Epithelial cell of proximal tubule (primary cell): Measurements from ENCODE around the gene SAPCD1. TPM values are rescaled to one million over a fixed set of nuclear protein-coding genes. Genes with fewer than 3 reads are reported as not detected.

Source experiments
- DNase-seq: peaks from one replicate; pipeline ENCODE4 v3.0.0-alpha.2; 2011; ENCODE audit warnings: low read depth
- H3K4me3 ChIP-seq: 2 replicates; pipeline ENCODE4 v1.5.1; 2011; ENCODE audit warnings: low read depth, mild to moderate bottlenecking, low read length
- total RNA-seq: library from RNA; depleted of rRNA; stranded (reverse); fragments of >200 nt; gene quantifications from 2 replicates; pipeline ENCODE4 v1.2.3, GENCODE V29; 2015
- TF ChIP-seq, protein P1 (sequence below): conservative IDR thresholded peaks from 2 replicates; pipeline ENCODE4 v1.5.1; 2012; ENCODE audit warnings: low read depth, mild to moderate bottlenecking, low read length

Gene SAPCD1
- total RNA-seq, 1 donor from 2014 or later, result 4.4 TPM

DNA sequence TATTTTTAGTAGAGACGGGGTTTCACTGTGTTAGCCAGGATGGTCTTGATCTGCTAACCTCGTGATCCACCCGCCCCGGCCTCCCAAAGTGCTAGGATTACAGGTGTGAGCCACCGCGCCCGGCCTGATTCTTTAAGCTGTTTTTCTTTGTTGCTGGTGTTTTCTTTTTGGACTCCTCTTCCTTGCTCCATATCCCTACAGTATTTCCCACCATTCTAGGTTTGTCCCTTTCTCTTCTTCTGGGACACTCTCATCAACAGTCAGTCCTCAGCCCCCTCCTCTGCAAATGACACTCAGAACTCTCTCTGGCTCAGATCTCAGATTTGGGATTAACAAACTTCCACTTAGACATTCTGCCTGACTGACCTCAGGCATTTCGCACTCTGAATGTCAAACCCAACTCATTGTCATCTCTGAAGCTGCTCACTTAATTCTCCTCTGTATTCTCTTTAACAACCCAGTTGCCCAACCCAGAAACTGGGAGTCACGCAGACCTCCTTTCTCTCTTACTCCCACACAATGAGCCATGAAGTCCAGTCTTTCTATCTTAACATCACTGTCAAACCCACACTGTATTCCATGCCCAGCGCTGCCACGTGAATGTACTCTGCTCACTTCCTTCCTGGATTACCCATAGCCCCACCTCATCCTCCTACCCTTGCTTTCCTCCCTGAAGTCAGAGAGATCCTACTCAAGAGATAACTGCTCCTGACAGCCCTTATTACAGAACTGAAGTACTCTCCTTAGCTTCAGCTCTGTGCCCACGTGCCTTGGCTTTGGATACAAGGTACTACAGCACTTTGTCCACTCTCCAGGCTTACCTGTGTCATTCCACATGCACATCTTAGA, 36.7 kb upstream of the SAPCD1 start:
- TF ChIP-seq, protein P1, sequence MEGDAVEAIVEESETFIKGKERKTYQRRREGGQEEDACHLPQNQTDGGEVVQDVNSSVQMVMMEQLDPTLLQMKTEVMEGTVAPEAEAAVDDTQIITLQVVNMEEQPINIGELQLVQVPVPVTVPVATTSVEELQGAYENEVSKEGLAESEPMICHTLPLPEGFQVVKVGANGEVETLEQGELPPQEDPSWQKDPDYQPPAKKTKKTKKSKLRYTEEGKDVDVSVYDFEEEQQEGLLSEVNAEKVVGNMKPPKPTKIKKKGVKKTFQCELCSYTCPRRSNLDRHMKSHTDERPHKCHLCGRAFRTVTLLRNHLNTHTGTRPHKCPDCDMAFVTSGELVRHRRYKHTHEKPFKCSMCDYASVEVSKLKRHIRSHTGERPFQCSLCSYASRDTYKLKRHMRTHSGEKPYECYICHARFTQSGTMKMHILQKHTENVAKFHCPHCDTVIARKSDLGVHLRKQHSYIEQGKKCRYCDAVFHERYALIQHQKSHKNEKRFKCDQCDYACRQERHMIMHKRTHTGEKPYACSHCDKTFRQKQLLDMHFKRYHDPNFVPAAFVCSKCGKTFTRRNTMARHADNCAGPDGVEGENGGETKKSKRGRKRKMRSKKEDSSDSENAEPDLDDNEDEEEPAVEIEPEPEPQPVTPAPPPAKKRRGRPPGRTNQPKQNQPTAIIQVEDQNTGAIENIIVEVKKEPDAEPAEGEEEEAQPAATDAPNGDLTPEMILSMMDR, result no peak
- no peak overlapping the region for H3K4me3 ChIP-seq
- no peak for DNase-seq

DNA sequence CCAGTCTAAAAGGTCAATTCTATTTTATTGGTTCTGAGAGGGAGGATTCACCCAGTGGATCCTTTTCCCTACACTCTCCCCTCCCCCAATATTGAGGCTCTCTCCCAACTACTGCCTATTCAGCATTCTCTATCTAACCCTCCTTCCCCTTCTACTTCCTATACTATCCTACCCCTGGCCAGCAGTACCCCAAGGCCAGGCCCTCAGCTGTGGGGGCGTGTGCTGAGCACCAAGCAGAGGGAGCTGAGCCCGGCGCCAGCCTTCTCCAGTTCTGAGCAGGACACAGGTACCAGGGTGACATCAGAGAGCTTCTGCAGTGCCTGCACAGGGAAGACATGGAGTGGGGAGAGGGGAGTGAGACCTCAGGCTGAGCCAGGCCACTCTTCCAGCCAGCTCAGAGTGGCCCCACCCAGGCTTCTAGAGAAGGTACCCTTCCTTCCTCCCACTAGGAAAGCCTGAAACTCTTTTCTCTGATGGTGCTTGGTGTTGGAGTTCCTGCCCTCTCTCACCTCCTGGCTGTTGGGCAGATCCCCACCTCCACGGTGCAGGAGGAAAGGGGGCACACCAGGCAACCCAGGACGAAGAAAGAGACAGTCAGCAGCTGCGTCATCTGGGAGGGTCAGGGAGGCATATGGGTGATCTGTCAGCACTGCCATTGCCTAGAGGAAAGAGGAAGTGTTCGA, 35.3 kb upstream of the SAPCD1 start:
- DNase-seq, result no peak
- TF ChIP-seq, protein P1, result no peak

DNA sequence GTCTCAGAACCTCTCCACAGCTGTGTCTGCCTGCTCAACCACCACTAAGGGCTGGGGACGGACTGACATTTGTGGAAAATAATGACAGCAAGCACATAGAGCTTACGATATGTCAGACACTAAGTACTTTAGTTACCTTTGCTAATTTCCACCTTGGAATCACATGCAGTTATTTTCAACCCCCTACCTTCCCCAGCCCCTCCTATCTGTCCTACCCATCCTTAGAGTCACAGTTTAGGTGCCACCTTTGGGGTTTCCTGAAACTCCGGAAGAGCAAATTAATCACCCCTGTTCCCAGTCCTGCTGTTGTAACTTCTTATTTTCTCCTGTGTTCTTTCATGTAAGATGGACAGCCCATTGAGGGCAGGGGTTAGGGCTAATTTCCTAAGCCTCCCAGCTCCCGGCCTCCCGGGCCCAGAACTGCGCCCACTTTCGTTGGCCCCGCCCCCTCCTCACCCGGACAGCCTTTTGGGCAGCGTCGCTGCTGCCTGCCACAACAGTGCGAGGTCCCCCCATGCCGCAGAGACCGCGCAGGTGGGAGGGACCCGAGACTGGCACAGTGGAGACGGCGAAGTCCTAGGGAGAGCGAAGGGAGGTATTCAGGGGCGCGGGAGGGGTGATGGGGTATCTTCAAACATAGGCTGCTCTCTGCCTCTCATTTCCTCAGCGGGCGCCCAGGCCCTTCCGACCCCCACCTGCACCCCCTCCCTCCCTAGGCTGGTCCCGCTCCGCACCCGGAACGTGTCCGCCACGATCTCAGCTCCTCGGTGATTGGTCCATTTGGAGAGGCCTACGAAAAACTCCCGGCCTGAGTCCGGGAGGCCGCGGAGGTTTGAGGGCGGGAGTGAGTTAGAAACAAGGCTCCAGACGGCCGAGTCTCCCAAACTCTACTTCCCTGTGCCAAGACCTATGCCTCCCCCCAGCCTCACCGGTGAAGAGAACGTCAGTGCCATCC, 34.5 kb upstream of the SAPCD1 start:
- no peak for DNase-seq
- peak overlapping the region; percentile 69 for H3K4me3 ChIP-seq
- TF ChIP-seq, protein P1, result no peak

More for the DNA sequence above, 35.3 kb upstream of the SAPCD1 start:
- no peak overlapping the region for H3K4me3 ChIP-seq

DNA sequence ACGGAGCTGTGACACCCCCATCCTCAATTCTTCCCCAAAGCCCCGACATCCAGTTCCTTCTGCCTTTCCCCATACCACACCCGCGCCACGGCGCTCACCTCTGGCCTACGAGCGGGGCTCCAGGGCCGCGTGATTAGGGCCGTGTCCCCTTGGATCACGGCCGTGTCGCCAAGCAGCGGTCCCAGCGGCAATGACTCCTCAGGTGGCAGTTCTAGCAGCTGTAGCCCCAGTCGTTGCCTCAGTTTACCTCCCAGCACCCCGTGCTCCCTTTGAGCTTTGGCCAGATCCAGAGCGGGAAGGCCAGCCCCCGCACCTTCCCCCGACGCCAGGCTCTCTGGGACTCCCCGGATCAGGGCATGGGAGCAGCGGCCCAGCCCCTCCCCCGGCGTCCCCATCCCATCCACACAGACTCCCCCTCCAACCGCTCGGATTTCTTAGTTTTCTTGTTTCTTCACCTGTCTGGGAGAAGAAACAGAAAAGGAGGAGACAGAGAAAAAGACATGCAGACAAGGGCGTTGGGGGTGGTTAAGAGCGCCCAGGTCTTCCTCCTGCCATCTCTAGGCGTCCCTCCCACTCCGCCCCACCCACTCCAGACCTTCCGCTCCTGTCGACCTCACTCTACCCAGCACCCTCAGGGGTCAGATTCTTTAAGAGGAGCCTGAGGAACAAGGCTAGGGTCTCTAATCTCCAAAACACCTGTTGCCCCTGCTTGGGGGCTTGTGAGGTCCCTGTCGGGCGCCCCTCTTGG, 33.5 kb upstream of the SAPCD1 start, which contains the start of gene DDAH2:
TSS of gene DDAH2 (minus strand) at position 533 of the 748 bp plus-strand sequence. CDS start at position 395, 138 bp downstream.
- TF ChIP-seq, protein P1, result peak; percentile 72
- DNase-seq, result no peak
- peak within 1 kb of the TSS; percentile 69 for H3K4me3 ChIP-seq

DNA sequence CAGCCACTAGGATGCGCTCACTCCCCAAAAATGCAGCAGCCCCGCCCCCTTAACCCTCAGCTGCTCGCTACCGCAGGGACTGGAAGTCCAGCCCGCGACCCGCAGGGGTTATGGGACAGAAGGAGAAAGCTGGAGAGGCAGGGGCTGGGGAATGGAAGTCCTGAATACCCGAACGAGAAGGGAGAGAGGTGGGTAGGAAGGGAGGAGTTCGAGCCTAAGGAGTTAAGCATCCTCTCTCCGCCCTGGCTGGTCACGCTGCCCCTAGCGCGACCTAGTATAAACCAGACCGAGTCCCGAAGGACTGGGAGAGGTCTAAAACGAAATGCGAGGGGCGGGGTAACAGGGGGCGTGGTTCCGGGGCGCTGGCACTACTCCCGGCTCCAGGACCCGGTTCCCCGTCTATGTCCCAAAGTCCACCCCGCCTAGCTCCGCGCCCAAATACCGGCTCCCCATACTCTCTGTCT, 32.9 kb upstream of the SAPCD1 start:
- DNase-seq, result no peak
- TF ChIP-seq, protein P1, result no peak
- peak overlapping the region; percentile 69 for H3K4me3 ChIP-seq
